Activated gamma-delta T cell (primary cell): ENCODE results near the gene DCHS2.

Source experiments
- DNase-seq: peaks from one replicate; lab custom pipeline; 2025; lab: John Stamatoyannopoulos, UW

DCHS2 gene

GRCh38 chr4:154490583-154491340 lies 837 bp downstream of the DCHS2 start:
- peak; percentile 11 for DNase-seq

GRCh38 chr4:154490234-154490582 lies 1.4 kb downstream of the DCHS2 start:
- peak; percentile 4 for DNase-seq

- peak; percentile 4 for DNase-seq
Measured at GRCh38 chr4:154489558-154490233, 1.9 kb downstream of the DCHS2 start.

- DNase-seq, result no peak
Measured at GRCh38 chr4:154487145-154487544, 4.5 kb downstream of the DCHS2 start.

- DNase-seq, result no peak
Measured at GRCh38 chr4:154485127-154485773, 6.3 kb downstream of the DCHS2 start.

GRCh38 chr4:154478547-154478946 lies 13.1 kb downstream of the DCHS2 start:
- no peak for DNase-seq

GRCh38 chr4:154478128-154478527 lies 13.5 kb downstream of the DCHS2 start:
- no peak for DNase-seq

GRCh38 chr4:154476232-154476631 lies 15.4 kb downstream of the DCHS2 start:
- no peak for DNase-seq

- DNase-seq, result no peak
Measured at GRCh38 chr4:154475820-154476219, 15.8 kb downstream of the DCHS2 start.

GRCh38 chr4:154473497-154473896 lies 18.1 kb downstream of the DCHS2 start:
- no peak for DNase-seq

- no peak for DNase-seq
Measured at GRCh38 chr4:154472858-154473257, 18.7 kb downstream of the DCHS2 start.

GRCh38 chr4:154471526-154472331 lies 19.9 kb downstream of the DCHS2 start:
- no peak for DNase-seq

- DNase-seq, result no peak
Measured at GRCh38 chr4:154471032-154471431, 20.6 kb downstream of the DCHS2 start.

- DNase-seq, result no peak
Measured at GRCh38 chr4:154467886-154468285, 23.7 kb downstream of the DCHS2 start.

GRCh38 chr4:154466336-154466735 lies 25.3 kb downstream of the DCHS2 start:
- no peak for DNase-seq

GRCh38 chr4:154465085-154465484 lies 26.5 kb downstream of the DCHS2 start:
- no peak for DNase-seq

- DNase-seq, result no peak
Measured at GRCh38 chr4:154464654-154465053, 26.9 kb downstream of the DCHS2 start.

GRCh38 chr4:154462081-154462810 lies 29.4 kb downstream of the DCHS2 start:
- DNase-seq, result no peak

GRCh38 chr4:154457471-154457870 lies 34.1 kb downstream of the DCHS2 start:
- DNase-seq, result no peak

- DNase-seq, result no peak
Measured at GRCh38 chr4:154456889-154457288, 34.7 kb downstream of the DCHS2 start.

- no peak for DNase-seq
Measured at GRCh38 chr4:154456240-154456639, 35.4 kb downstream of the DCHS2 start.

- DNase-seq, result no peak
Measured at GRCh38 chr4:154455111-154455510, 36.5 kb downstream of the DCHS2 start.
